Panc1 (cell line): ENCODE measurements around the gene PCLO. TPM values are rescaled to one million over a fixed set of nuclear protein-coding genes. Genes with fewer than 3 reads are reported as not detected.

Source experiments
- ATAC-seq: fragments of 200-7000 bp; cut with Tn5 transposase; 2 replicates; pipeline ENCODE4 v1.9.1; 2020; ENCODE audit warnings: mild to moderate bottlenecking, moderate library complexity
- BruUV-seq: library from RNA; stranded (reverse); fragments of 400-500 nt; replicated peaks from 2 replicates; lab custom pipeline; 2021; lab: Mats Ljungman, UMichigan
- CTCF ChIA-PET: fragments of 300-600 bp; sonication (Branson Sonifier 250); formaldehyde crosslinking; loops from one replicate; lab custom pipeline; 2022; ENCODE audit warnings: antibody characterized with exemption; lab: Charles Lee
- POLR2A ChIA-PET: fragments of 300-600 bp; sonication (Branson Sonifier 250); formaldehyde crosslinking; loops from one replicate; lab custom pipeline; 2022; ENCODE audit warnings: antibody characterized with exemption; lab: Charles Lee
- DNase-seq: peaks from one replicate; pipeline ENCODE4 v3.0.0-alpha.2; 2010; ENCODE audit warnings: low read depth, low spot score
- H3K27ac ChIP-seq: 2 replicates; pipeline ENCODE4 v1.5.1; 2011; ENCODE audit warnings: mild to moderate bottlenecking, low read length, inconsistent platforms
- H3K27me3 ChIP-seq: fragments of 200-500 bp; sonication (Bioruptor generic); 2 replicates; pipeline ENCODE4 v1.6.0; 2014; ENCODE audit warnings: low read length, inconsistent platforms; ENCODE audit not compliant: control insufficient read depth, insufficient read depth
- H3K36me3 ChIP-seq: fragments of 200-500 bp; sonication (Bioruptor generic); 2 replicates; pipeline ENCODE4 v1.5.1; 2014; ENCODE audit warnings: inconsistent platforms, mild to moderate bottlenecking, low read length, moderate library complexity; ENCODE audit not compliant: control insufficient read depth, insufficient read depth
- H3K4me1 ChIP-seq: 2 replicates; pipeline ENCODE4 v1.5.1; 2011; ENCODE audit warnings: inconsistent platforms, mild to moderate bottlenecking, low read length, moderate library complexity; ENCODE audit not compliant: control insufficient read depth, insufficient read depth
- H3K4me3 ChIP-seq, 2 experiments: 2 replicates each; pipeline ENCODE4 v1.5.1; 2011 to 2012; ENCODE audit warnings: low read depth in 2 of 2, low read length in 2 of 2, mild to moderate bottlenecking in 2 of 2, inconsistent platforms in 1 of 2, moderate library complexity in 1 of 2
- H3K9me3 ChIP-seq: fragments of 200-500 bp; sonication (Bioruptor generic); 2 replicates; pipeline ENCODE4 v1.5.1; 2014; ENCODE audit warnings: low read depth, mild to moderate bottlenecking, inconsistent platforms, low read length, moderate library complexity; ENCODE audit not compliant: control insufficient read depth, insufficient read depth
- CTCF ChIP-seq: fragments of 450-650 bp; IDR thresholded peaks from 2 replicates; pipeline ENCODE4 v1.5.1; 2017; ENCODE audit warnings: mild to moderate bottlenecking
- POLR2AphosphoS5 ChIP-seq: IDR thresholded peaks from 2 replicates; pipeline ENCODE4 v1.6.1; 2012; ENCODE audit warnings: mild to moderate bottlenecking, low read depth, low read length, moderate library complexity
- REST ChIP-seq, 2 experiments: IDR thresholded peaks; 2 replicates each; pipeline ENCODE4 v1.6.1; 2011 to 2012; ENCODE audit warnings: low read depth in 2 of 2, control low read depth in 1 of 2, low read length in 1 of 2, mild to moderate bottlenecking in 1 of 2, moderate library complexity in 1 of 2; ENCODE audit not compliant: insufficient read depth in 1 of 2
- SIN3A ChIP-seq: IDR thresholded peaks from 2 replicates; pipeline ENCODE4 v1.6.1; 2012; ENCODE audit warnings: low read depth, mild to moderate bottlenecking, low read length, moderate library complexity, borderline replicate concordance; ENCODE audit not compliant: insufficient read depth
- TCF7L2 ChIP-seq: IDR thresholded peaks from 2 replicates; pipeline ENCODE4 v1.6.1; 2011; ENCODE audit warnings: mild to moderate bottlenecking, low read depth, low read length, inconsistent platforms
- in situ Hi-C: cut with HindIII; loops from 2 replicates; pipeline ENCODE4 v1.10.0; 2016; ENCODE audit warnings: low sequenced_read_pairs, low pct_unique_long_range_greater_than_20kb
- intact Hi-C: fragments of 100-400 bp; cut with micrococcal nuclease; formaldehyde crosslinking; loops from one replicate; pipeline ENCODE4 v1.10.0; 2022; ENCODE audit not compliant: unreplicated experiment
- total RNA-seq: library from RNA; stranded (reverse); gene quantifications from one replicate; pipeline ENCODE4 v1.2.1, GENCODE V29; 2021; ENCODE audit not compliant: unreplicated experiment

The PCLO gene
- total RNA-seq, 1 experiment from 2014 or later: 1.1 TPM

DNA sequence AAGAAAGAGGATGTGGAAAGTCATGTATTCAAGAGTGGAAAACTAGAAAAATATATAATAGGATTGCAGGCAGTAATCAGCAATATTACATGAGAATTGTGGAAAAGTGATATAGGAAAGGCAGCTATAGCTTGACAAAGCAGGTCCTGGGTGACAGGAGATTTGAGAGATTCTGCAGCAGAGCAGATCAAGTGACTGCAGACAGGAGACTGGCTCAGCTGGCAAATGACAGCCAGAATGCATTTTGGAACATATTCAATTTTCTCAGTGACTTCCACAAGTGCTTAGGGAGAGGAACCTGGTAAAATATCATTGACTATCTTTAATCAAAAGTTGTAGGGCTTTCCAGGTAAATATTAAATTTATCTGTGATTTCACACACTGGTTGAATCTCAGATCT, 458.6 kb downstream of the PCLO start:
- no peak for DNase-seq
- no TSS peak for BruUV-seq
- in situ Hi-C loops: no loop called here
- intact Hi-C loops: no loop called here
- CTCF ChIA-PET: no interaction called here
- no peak for TF ChIP-seq REST (IDR thresholded peaks at IDR 0.05; ENCODE audit: insufficient read depth in 1 of 2, low read depth in 2 of 2, low read length in 1 of 2)
- TF ChIP-seq CTCF: no peak
- no peak for TF ChIP-seq SIN3A
- no peak for TF ChIP-seq TCF7L2
- no peak for TF ChIP-seq POLR2AphosphoS5
- no peak overlapping the region for H3K27ac ChIP-seq
- ATAC-seq: no peak
- H3K27me3 ChIP-seq: no peaks in the 10 kb centered on the region
- H3K4me1 ChIP-seq: peaks cover 11% of the 10 kb centered on the region
- no peaks in the 10 kb centered on the region for H3K9me3 ChIP-seq
- no peaks in the 10 kb centered on the region for H3K36me3 ChIP-seq
- POLR2A ChIA-PET: no interaction called here
- H3K4me3 ChIP-seq: no peak overlapping the region
